ENCODE data around the gene HINFP. TPM values are rescaled to one million over a fixed set of nuclear protein-coding genes. Genes with fewer than 3 reads are reported as not detected.

The HINFP gene
- total RNA-seq, 4 donors from 2014 or later = 13.4 to 21.3 (median 17.9) TPM

GRCh38 chr11:119092880-119093842 is 28.2 kb upstream of the HINFP start:
- TF ChIP-seq, protein P1, sequence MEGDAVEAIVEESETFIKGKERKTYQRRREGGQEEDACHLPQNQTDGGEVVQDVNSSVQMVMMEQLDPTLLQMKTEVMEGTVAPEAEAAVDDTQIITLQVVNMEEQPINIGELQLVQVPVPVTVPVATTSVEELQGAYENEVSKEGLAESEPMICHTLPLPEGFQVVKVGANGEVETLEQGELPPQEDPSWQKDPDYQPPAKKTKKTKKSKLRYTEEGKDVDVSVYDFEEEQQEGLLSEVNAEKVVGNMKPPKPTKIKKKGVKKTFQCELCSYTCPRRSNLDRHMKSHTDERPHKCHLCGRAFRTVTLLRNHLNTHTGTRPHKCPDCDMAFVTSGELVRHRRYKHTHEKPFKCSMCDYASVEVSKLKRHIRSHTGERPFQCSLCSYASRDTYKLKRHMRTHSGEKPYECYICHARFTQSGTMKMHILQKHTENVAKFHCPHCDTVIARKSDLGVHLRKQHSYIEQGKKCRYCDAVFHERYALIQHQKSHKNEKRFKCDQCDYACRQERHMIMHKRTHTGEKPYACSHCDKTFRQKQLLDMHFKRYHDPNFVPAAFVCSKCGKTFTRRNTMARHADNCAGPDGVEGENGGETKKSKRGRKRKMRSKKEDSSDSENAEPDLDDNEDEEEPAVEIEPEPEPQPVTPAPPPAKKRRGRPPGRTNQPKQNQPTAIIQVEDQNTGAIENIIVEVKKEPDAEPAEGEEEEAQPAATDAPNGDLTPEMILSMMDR (IDR thresholded peaks at IDR 0.05; ENCODE audit: low read depth) = no peak

DNA sequence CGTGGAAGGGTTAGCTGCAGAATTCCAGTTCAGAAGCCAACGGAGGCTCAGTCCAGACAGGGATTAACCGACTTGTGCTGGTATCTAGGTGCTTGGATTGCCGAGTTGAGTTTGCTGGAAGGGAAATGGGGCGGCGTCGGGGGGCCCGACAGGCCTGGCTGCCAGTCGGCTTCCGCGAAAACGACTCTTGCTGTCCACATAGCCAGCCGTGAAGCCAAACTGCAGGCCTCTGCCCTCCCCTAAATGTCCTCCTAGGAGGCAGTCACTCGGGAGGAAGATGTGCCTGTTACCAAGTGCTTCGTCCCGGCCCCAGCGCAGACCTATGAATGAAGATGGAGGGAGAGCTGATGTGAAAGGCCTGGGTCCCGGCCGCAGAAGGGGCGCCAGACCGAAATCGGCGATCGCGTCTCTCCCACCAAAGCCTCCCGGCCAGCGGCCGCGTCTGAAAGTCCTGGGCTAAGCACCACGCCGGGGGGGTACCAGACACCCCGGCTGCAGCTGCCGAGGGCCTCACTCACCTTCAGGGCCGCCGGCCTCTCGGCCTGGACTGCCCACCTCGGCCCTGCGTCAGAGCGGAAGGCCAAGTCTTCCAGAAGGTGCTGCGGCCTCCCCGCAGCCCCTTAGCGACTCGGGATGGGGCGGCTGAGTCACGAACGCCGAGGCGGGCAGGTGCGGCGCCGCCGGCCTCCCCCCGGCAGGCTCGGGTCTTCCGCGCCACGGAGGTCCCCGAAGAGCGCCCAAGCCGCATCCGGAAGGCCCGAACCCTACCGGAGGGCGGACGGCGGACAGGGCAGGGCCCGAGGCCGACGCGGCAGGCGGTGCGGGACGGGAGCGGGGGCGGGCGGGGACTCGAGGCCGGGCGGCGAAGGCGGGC is 27.2 kb upstream of the HINFP start:
- TF ChIP-seq, protein P1 (IDR thresholded peaks at IDR 0.05; ENCODE audit: low read depth) = no peak

- TF ChIP-seq, protein P1 (IDR thresholded peaks at IDR 0.05; ENCODE audit: low read depth) = no peak
These were observed 26.6 kb upstream of the HINFP start for GRCh38 chr11:119094816-119095065.

DNA sequence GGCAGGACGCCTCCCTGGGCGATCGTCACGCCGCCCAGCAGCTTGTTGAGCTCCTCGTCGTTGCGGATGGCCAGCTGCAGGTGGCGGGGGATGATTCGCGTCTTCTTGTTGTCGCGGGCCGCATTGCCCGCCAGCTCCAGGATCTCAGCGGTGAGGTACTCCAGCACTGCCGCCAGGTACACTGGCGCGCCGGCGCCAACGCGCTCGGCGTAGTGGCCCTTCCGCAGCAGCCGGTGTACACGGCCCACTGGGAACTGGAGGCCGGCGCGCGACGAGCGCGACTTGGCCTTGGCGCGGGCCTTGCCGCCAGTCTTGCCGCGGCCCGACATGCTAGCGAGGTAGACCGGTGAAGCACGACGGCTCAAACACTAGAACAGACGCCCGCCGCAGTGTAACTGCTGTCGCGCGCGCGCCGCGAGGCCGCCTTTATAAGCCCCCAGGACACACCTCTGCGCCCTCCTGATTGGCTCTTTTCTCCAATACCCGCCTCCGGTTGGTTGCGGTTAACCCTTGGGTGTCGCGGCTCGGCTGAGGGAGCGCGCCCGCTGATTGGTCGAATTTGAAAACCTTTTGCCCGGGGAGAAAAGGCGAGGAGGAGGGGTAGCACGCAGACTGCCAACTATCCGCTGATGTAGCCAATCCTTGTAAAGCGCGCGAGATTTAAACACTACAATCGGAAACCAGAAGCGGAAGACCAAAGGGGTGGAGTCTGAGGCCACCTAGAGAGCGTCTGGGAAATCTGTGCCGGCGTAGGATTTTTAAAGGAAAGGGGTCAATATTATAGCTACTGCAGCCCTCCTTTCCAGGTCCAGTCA is 26.1 kb upstream of the HINFP start:
- TF ChIP-seq, protein P1 (IDR thresholded peaks at IDR 0.05; ENCODE audit: low read depth) = no peak

DNA sequence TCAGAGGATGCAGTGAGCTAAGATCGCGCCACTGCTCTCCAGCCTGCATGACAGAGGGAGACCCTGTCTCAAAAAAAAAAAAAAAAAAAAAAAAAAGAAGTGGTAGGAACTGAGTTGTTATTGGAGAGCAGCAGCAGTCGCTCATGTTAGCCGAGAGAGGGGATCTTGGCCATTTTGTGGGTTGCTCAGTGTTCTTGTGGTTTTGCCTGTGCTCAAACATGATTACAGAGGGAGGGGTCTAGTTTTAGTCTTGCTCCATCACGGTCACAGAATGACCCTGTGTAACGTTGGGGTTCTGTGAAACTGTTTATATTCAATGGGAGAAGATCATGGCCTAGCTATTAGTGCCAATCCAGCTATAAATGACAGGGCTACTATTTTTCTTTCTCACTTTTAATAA is 21.7 kb upstream of the HINFP start:
- TF ChIP-seq, protein P1 (IDR thresholded peaks at IDR 0.05; ENCODE audit: low read depth) = no peak

DNA sequence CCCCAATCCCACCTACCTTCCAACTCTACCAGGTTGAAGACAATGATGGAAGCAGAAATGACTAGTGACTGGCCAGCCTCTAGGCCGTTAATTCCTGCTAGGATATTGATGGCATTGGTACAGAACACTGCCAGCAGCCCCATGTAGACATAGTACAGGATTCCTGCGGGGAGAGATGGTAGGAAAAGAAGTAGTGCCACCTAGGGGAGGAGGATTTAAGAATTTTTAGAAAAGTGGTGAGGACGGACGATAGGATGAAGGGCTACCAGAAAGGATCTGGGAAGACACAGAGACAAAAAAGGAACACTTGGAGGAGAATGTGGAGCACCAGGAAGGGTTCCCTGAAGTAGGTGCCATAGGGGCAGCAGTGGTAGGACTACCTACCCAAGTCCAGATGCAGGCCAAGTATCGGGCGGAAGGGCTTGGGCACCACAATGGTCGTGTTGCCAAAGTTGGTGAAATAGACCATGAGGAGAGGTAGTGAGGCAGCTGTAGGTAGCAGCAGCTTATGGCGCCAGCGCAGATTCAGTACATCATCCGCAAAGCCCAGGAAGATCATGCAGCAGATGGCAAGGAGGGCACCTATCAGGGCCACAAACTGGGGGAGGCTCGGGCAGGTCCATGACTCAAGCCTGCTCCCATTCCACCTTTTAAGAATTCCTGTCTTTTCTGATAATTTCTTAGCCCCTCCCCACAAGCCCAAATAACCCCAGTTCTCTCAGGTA is 21.0 kb upstream of the HINFP start:
- TF ChIP-seq, protein P1 (IDR thresholded peaks at IDR 0.05; ENCODE audit: low read depth) = no peak
